22Rv1 (cell line): ENCODE data around the gene RGS6.

Experiments
- CTCF ChIP-seq: fragments of 450-650 bp; IDR thresholded peaks from 2 replicates; pipeline ENCODE4 v1.5.1; 2017; ENCODE audit warnings: mild to moderate bottlenecking
- ZFX ChIP-seq: fragments of 450-650 bp; IDR thresholded peaks from 2 replicates; pipeline ENCODE4 v1.6.1; 2017; ENCODE audit warnings: antibody characterized with exemption, borderline replicate concordance

DNA sequence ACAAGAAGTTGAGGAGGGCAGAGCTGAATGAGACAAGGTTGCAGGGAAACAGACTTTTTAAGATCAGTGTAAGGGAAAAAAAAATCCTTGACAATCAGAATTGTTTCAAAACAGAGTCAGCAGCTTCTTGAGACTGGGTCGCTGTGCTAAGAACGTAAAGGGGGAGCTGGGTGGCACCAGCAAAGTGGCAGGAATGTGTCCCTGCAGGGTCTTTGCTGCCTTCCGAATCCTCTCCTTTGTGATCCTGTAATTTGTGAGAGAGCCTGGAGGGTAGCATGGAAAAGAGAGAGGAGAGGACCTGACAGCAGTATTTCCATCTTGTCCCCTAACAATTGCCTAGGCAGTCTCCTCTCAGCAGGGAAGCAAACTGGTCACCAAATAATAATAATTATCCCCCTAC is 472.8 kb downstream of the RGS6 start:
- no peak for TF ChIP-seq CTCF
- no peak for TF ChIP-seq ZFX
